Activated CD8-positive, alpha-beta memory T cell treated with anti-CD3 and anti-CD28 coated beads for 4 hours (primary cell): ENCODE results near the gene CYBRD1.

ENCODE experiments used
- DNase-seq, 2 donors: peaks; one replicate each; pipeline ENCODE4 v3.0.0-alpha.2; 2020; ENCODE audit warnings: low read depth in 2 of 2

Gene CYBRD1

GRCh38 chr2:171553858-171554257, 31.6 kb downstream of the CYBRD1 start:
- DNase-seq = no peak

- DNase-seq = no peak
Measured at GRCh38 chr2:171554991-171555615, 32.8 kb downstream of the CYBRD1 start.

DNA sequence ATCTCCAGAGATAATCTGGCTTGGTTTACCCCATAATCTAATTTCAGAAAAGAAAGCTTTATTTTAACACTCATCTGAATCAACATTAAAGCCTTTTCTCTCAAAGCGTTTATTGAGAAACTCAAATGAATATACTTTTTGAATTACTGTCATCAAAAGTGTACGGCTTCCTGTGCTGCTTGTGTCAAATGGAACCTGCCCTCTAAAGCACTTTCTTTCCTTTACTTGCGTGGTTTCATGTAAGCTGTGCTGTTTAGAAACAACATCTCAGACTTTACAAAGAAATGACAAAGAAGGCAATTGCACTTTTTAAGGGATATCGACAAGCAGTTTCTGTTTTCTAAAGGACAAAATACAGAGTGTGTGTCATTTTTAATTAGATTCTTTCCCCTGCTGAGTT, 35.1 kb downstream of the CYBRD1 start:
- no peak for DNase-seq

DNA sequence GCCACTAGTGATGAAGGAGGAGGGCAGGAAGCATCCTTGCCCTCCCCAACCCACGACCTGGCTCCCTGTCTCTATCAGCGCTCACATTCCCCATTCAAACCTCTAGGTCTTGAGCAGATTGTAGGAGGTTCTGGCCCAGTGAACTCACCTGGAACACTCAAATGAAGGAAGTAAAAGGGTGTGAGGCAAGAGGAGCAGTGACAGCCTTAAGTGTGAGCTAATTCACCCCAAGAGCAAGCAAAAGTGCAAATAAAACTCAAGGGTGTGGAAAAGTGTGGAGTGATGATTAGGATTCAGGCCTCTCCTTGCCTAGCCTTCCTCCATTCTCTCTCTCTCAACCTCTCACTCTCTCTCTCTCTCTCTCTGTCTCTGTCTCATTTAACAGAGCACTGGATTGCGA, 41.0 kb downstream of the CYBRD1 start:
- no peak for DNase-seq

GRCh38 chr2:171564463-171564862, 42.2 kb downstream of the CYBRD1 start:
- DNase-seq = no peak

GRCh38 chr2:171566057-171566456, 43.8 kb downstream of the CYBRD1 start:
- no peak for DNase-seq

- no peak for DNase-seq
Measured at GRCh38 chr2:171566753-171567152, 44.5 kb downstream of the CYBRD1 start.

DNA sequence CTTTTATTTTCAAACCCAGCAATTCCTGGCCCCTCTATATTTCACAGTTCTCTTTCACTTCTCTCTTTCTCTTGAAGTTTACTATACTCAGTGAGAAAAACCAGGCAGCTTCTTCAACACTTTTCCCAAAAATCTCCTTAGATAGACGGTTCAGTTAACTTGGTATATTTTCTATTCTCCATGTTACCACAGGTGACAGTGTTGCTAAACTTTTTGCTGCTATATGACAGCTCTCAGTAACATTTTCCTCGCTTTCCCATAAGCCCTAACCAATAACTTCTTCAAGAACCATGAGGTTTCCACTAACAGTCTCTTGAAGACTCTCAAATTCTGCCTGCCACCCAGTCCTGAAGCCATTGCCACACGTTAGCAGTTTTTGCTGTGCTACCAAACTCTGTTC, 45.8 kb downstream of the CYBRD1 start:
- DNase-seq = no peak

GRCh38 chr2:171571721-171572120, 49.4 kb downstream of the CYBRD1 start:
- no peak for DNase-seq

- peak; percentile 56 to 58 for DNase-seq
Measured at GRCh38 chr2:171574149-171574795, 52.0 kb downstream of the CYBRD1 start.

GRCh38 chr2:171575606-171576005, 53.3 kb downstream of the CYBRD1 start:
- no peak for DNase-seq

DNA sequence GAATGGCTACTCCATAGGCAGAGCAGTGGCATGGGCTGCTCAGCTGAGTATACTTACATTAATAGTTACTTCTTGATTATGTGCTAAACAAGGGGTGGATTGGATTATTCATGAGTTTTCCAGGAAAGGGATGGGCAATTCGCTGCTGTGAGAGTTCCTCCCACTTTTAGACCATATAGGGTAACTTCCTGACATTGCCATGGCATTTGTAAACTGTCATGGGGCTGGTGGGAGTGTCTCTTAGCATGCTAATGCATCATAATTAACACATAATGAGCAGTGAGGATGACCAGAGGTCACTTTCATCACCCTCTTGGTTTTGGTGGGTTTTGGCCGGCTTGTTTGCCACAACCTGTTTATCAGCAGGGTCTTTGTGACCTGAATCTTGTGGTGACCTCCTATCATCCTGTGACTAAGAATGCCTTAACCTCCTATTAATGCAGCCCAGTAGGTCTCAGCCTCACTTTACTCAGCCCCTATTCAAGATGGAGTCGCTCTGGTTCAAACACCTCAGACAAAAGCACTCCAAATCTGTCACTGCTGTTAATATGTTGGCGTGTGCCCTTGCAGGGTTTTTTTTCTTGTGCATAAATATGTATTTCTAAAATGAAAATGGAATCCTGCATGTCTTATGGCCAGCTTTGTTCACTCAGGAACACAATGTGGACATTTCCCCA, 56.0 kb downstream of the CYBRD1 start:
- no peak for DNase-seq

DNA sequence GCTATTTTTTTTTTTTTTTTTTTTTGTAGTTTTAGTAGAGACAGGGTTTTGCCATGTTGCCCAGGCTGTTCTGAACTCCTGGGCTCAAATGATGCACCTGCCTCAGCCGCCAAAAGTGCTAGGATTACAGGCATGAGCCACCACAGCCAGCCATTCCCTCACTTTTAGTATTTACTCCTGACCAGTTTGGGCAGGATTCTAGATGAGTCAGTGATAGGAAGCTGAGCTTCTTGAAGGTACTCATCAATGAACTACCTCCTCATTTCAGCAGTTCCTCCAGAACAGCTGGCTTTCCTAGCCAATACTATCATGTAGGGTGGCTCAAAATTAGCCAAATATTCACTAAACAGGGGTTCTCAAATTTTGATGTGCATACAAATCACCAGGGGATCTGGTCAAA, 57.2 kb downstream of the CYBRD1 start:
- DNase-seq = no peak

DNA sequence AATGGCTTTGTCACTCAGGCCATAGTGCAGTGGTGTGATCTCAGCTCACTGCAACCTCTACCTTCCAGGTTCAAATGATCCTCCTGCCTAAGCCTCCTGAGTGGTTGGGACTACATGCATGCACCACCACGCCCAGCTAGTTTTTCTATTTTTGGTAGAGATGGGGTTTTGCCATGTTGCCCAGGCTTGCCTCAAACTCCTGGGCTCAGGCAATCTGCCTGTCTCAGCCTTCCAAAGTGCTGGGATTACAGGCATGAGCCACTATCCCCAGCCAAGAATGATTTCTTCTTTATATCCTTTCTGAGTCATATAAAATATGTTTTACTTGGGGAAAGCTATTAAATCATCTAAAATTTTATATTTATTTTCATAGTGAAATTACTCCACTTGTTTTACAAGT, 61.3 kb downstream of the CYBRD1 start:
- no peak for DNase-seq

DNA sequence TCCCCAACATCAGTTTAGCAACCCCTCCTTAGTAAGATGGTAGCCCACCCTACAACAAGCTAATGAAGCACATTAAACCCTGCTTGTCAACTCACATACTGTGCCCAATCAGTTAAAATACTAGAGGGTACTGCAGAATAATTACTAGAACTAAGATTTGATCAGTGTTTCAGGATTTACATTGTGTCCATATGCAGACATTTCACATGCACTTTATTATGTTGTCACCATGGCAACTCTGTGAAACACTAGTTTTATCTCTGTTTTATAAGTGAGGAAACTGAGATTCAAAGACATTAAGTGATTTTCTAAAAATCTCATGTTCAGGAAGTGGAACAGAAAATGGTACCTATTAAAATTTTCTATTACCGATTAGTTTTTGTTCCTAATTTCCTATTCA, 61.7 kb downstream of the CYBRD1 start:
- DNase-seq = no peak

GRCh38 chr2:171587132-171587531, 64.9 kb downstream of the CYBRD1 start:
- no peak for DNase-seq

GRCh38 chr2:171587567-171587966, 65.3 kb downstream of the CYBRD1 start:
- DNase-seq = no peak

- DNase-seq = no peak
Measured at GRCh38 chr2:171590116-171590515, 67.8 kb downstream of the CYBRD1 start.

- DNase-seq = no peak
Measured at GRCh38 chr2:171592036-171592555, 69.8 kb downstream of the CYBRD1 start.

- DNase-seq = no peak
Measured at GRCh38 chr2:171595456-171595855, 73.2 kb downstream of the CYBRD1 start.

- DNase-seq = no peak
Measured at GRCh38 chr2:171595896-171596295, 73.6 kb downstream of the CYBRD1 start.

GRCh38 chr2:171598713-171599319, 76.5 kb downstream of the CYBRD1 start:
- no peak for DNase-seq

- no peak for DNase-seq
Measured at GRCh38 chr2:171600126-171600525, 77.9 kb downstream of the CYBRD1 start.
